Activated T-helper 1 cell treated with anti-CD3 and anti-CD28 coated beads, Interleukin-12 subunit alpha, Interleukin-12 subunit beta, Interleukin-2, Interleukin-4 antibody, amounts not matched to agents 30 ng/mL and 10 ng/mL and 1 ng/mL, durations not matched to agents 14 hours and 24 hours and 36 hours (primary cell): ENCODE data around the gene IRAK4. TPM values are rescaled to one million over a fixed set of nuclear protein-coding genes. Genes with fewer than 3 reads are reported as not detected.
"Not testable (repeated sequence)": the region's sequence is repeated elsewhere in the genome, so short reads cannot be mapped to it uniquely, and the experiment has no call there.

ENCODE experiments used
- DNase-seq: peaks from one replicate; pipeline ENCODE4 v3.0.0; 2021; ENCODE audit warnings: low spot score
- H3K27ac Mint-ChIP-seq: one replicate; pipeline ENCODE4 v1.8.0; 2021; ENCODE audit warnings: mild to moderate bottlenecking, mixed read lengths
- H3K27me3 Mint-ChIP-seq: one replicate; pipeline ENCODE4 v1.8.0; 2022; ENCODE audit warnings: mild to moderate bottlenecking, moderate library complexity, mixed read lengths; ENCODE audit not compliant: insufficient read depth
- H3K36me3 Mint-ChIP-seq: one replicate; pipeline ENCODE4 v1.8.0; 2021; ENCODE audit warnings: low read depth, mixed read lengths
- H3K4me1 Mint-ChIP-seq: one replicate; pipeline ENCODE4 v1.8.0; 2021; ENCODE audit warnings: low read depth, mixed read lengths
- H3K4me3 Mint-ChIP-seq: one replicate; pipeline ENCODE4 v1.8.0; 2021; ENCODE audit warnings: mild to moderate bottlenecking, moderate library complexity, mixed read lengths
- H3K9me3 Mint-ChIP-seq: one replicate; pipeline ENCODE4 v1.8.0; 2021; ENCODE audit warnings: mixed read lengths
- intact Hi-C: fragments of 100-400 bp; cut with micrococcal nuclease; formaldehyde crosslinking; loops from one replicate; pipeline ENCODE4 v1.15.1; 2024
- total RNA-seq: library from RNA; stranded (reverse); gene quantifications from 2 replicates; pipeline ENCODE4 v1.2.3, GENCODE V29; 2022

Gene IRAK4
- total RNA-seq, 1 donor from 2014 or later: 21.4 TPM

- Mint-ChIP-seq H3K27ac (no peak overlapping the region), H3K36me3 (peaks cover 50% of the 10 kb centered on the region), H3K27me3 (no peaks in the 10 kb centered on the region), H3K9me3 (peaks cover 7% of the 10 kb centered on the region), H3K4me3 (no peak overlapping the region), H3K4me1 (peaks cover 21% of the 10 kb centered on the region)
- no peak for DNase-seq
- intact Hi-C loops: no loop called here
Observed at GRCh38 chr12:43749016-43749415, 9.7 kb upstream of the IRAK4 start.

GRCh38 chr12:43750814-43751213 is 7.9 kb upstream of the IRAK4 start:
- H3K4me1 Mint-ChIP-seq: peaks cover 34% of the 10 kb centered on the region
- no peak overlapping the region for H3K4me3 Mint-ChIP-seq
- H3K27ac Mint-ChIP-seq: no peak overlapping the region
- intact Hi-C loops: loop anchor here (10.0 kb wide), 1 partner anchor 1094 kb away; no protein-coding TSS in a partner anchor
- DNase-seq: no peak
- peaks cover 7% of the 10 kb centered on the region for H3K9me3 Mint-ChIP-seq
- H3K36me3 Mint-ChIP-seq: peaks cover 47% of the 10 kb centered on the region
- no peaks in the 10 kb centered on the region for H3K27me3 Mint-ChIP-seq

- intact Hi-C loops: loop anchor here (10.0 kb wide), 1 partner anchor 1093 kb away; no protein-coding TSS in a partner anchor
- not testable (repeated sequence) for H3K27me3 Mint-ChIP-seq, H3K9me3 Mint-ChIP-seq, DNase-seq, H3K27ac Mint-ChIP-seq, H3K4me3 Mint-ChIP-seq
- Mint-ChIP-seq H3K36me3 (peaks cover 44% of the 10 kb centered on the region), H3K4me1 (peaks cover 39% of the 10 kb centered on the region)
Observed at GRCh38 chr12:43751360-43751759, 7.4 kb upstream of the IRAK4 start.

- peaks cover 54% of the 10 kb centered on the region for H3K4me1 Mint-ChIP-seq
- DNase-seq: no peak
Observed at GRCh38 chr12:43754015-43754414, 4.7 kb upstream of the IRAK4 start.

GRCh38 chr12:43758247-43758727 is 464 bp upstream of the IRAK4 start:
- Mint-ChIP-seq H3K4me3 (peak overlapping the region; percentile 98), H3K36me3 (peaks cover 27% of the 10 kb centered on the region), H3K4me1 (peaks cover 74% of the 10 kb centered on the region), H3K27me3 (no peaks in the 10 kb centered on the region), H3K9me3 (no peaks in the 10 kb centered on the region), H3K27ac (peak overlapping the region; percentile 98)
- DNase-seq: peak; percentile 2
- intact Hi-C loops: loop anchor here (1.0 to 10.0 kb wide), 6 partner anchors 27 to 1431 kb away; partner anchors contain the start of genes PPHLN1, TMEM117, TWF1 and ZCRB1

More at GRCh38 chr12:43754015-43754414, 4.7 kb upstream of the IRAK4 start:
- no peaks in the 10 kb centered on the region for H3K27me3 Mint-ChIP-seq
- intact Hi-C loops: loop anchor here (10.0 kb wide), 1 partner anchor 1091 kb away; no protein-coding TSS in a partner anchor
- H3K27ac Mint-ChIP-seq: no peak overlapping the region
- peaks cover 39% of the 10 kb centered on the region for H3K36me3 Mint-ChIP-seq
- H3K4me3 Mint-ChIP-seq: no peak overlapping the region
- peaks cover 7% of the 10 kb centered on the region for H3K9me3 Mint-ChIP-seq

GRCh38 chr12:43760396-43760795 is 1.6 kb downstream of the IRAK4 start:
- peaks cover 59% of the 10 kb centered on the region for H3K4me1 Mint-ChIP-seq
- intact Hi-C loops: no loop called here

GRCh38 chr12:43761500-43761899 is 2.7 kb downstream of the IRAK4 start:
- no peaks in the 10 kb centered on the region for H3K27me3 Mint-ChIP-seq
- DNase-seq: no peak
- H3K27ac Mint-ChIP-seq: no peak overlapping the region
- peak overlapping the region; percentile 57 for H3K4me3 Mint-ChIP-seq
- peaks cover 48% of the 10 kb centered on the region for H3K4me1 Mint-ChIP-seq
- intact Hi-C loops: no loop called here
- H3K36me3 Mint-ChIP-seq: peaks cover 13% of the 10 kb centered on the region
- no peaks in the 10 kb centered on the region for H3K9me3 Mint-ChIP-seq

More at GRCh38 chr12:43760396-43760795, 1.6 kb downstream of the IRAK4 start:
- Mint-ChIP-seq H3K4me3 (peak overlapping the region; percentile 98), H3K27me3 (no peaks in the 10 kb centered on the region), H3K36me3 (peaks cover 13% of the 10 kb centered on the region), H3K9me3 (no peaks in the 10 kb centered on the region), H3K27ac (peak overlapping the region; percentile 77)
- no peak for DNase-seq

- Mint-ChIP-seq H3K4me1 (peaks cover 40% of the 10 kb centered on the region), H3K27me3 (no peaks in the 10 kb centered on the region), H3K9me3 (no peaks in the 10 kb centered on the region), H3K36me3 (peaks cover 13% of the 10 kb centered on the region), H3K27ac (no peak overlapping the region), H3K4me3 (no peak overlapping the region)
- intact Hi-C loops: no loop called here
- DNase-seq: no peak
Observed at GRCh38 chr12:43762596-43762995, 3.8 kb downstream of the IRAK4 start.

- H3K27ac Mint-ChIP-seq: no peak overlapping the region
- peaks cover 35% of the 10 kb centered on the region for H3K4me1 Mint-ChIP-seq
- intact Hi-C loops: no loop called here
- DNase-seq: no peak
- H3K27me3 Mint-ChIP-seq: no peaks in the 10 kb centered on the region
- peaks cover 18% of the 10 kb centered on the region for H3K36me3 Mint-ChIP-seq
- H3K9me3 Mint-ChIP-seq: no peaks in the 10 kb centered on the region
- no peak overlapping the region for H3K4me3 Mint-ChIP-seq
Observed at GRCh38 chr12:43763769-43764168, 5.0 kb downstream of the IRAK4 start.

GRCh38 chr12:43764528-43764927 is 5.8 kb downstream of the IRAK4 start:
- Mint-ChIP-seq H3K27ac (no peak overlapping the region), H3K4me3 (no peak overlapping the region), H3K36me3 (peaks cover 21% of the 10 kb centered on the region), H3K9me3 (no peaks in the 10 kb centered on the region), H3K4me1 (peaks cover 30% of the 10 kb centered on the region), H3K27me3 (no peaks in the 10 kb centered on the region)
- DNase-seq: no peak
- intact Hi-C loops: no loop called here

GRCh38 chr12:43766291-43766690 is 7.5 kb downstream of the IRAK4 start:
- Mint-ChIP-seq H3K4me3 (no peak overlapping the region), H3K36me3 (peaks cover 27% of the 10 kb centered on the region), H3K27ac (no peak overlapping the region), H3K27me3 (no peaks in the 10 kb centered on the region), H3K9me3 (no peaks in the 10 kb centered on the region), H3K4me1 (peaks cover 25% of the 10 kb centered on the region)
- no peak for DNase-seq
- intact Hi-C loops: no loop called here

- Mint-ChIP-seq H3K9me3 (no peaks in the 10 kb centered on the region), H3K4me1 (peaks cover 6% of the 10 kb centered on the region), H3K27me3 (no peaks in the 10 kb centered on the region), H3K27ac (no peak overlapping the region), H3K4me3 (no peak overlapping the region), H3K36me3 (peaks cover 29% of the 10 kb centered on the region)
- no peak for DNase-seq
- intact Hi-C loops: loop anchor here (1.0 kb wide), 1 partner anchor 106 kb away; no protein-coding TSS in a partner anchor
Observed at GRCh38 chr12:43776498-43776897, 17.7 kb downstream of the IRAK4 start.

- peaks cover 27% of the 10 kb centered on the region for H3K36me3 Mint-ChIP-seq
- intact Hi-C loops: no loop called here
- H3K27me3 Mint-ChIP-seq: no peaks in the 10 kb centered on the region
- H3K9me3 Mint-ChIP-seq: no peaks in the 10 kb centered on the region
- no peak for DNase-seq
- no peak overlapping the region for H3K4me3 Mint-ChIP-seq
- H3K27ac Mint-ChIP-seq: no peak overlapping the region
- no peaks in the 10 kb centered on the region for H3K4me1 Mint-ChIP-seq
Observed at GRCh38 chr12:43786899-43787693, 28.3 kb downstream of the IRAK4 start.
